Aortic smooth muscle cell (primary cell): Measurements from ENCODE around the gene LGALS3. TPM values are rescaled to one million over a fixed set of nuclear protein-coding genes. Genes with fewer than 3 reads are reported as not detected.

Source experiments
- total RNA-seq: library from RNA; depleted of rRNA; stranded (reverse); fragments of >200 nt; gene quantifications from 2 replicates; pipeline ENCODE4 v1.2.3, GENCODE V29; 2014

Gene LGALS3
- 166 and 170 TPM in 2 replicates for total RNA-seq

DNA sequence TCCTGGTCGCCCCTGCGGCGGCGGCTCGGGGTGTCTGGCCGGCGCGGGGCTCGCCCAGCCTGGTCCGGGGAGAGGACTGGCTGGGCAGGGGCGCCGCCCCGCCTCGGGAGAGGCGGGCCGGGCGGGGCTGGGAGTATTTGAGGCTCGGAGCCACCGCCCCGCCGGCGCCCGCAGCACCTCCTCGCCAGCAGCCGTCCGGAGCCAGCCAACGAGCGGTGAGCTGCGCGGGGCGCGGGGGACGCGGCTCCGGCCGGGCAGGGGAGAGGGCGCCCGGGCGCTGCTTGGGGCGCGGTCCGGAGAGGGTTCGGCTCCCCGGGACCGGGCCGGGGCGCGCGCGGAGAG is at the start of gene LGALS3:
Gene LGALS3 (plus strand): TSS at position 167 of the 342 bp plus-strand sequence. CDS start 8,122 bp downstream, outside the sequence.

GRCh38 chr14:55191203-55192053 is 62.4 kb downstream of the LGALS3 start, which contains the start of gene DLGAP5:
Gene DLGAP5, minus strand, starts transcription at chr14:55191585. Its CDS starts 2,406 bp downstream, at chr14:55189179.

Other genes starting within 250 kb of the LGALS3 start
- 0.44 and 0.53 TPM in 2 replicates for gene GCH1, start 226.4 kb upstream of the LGALS3 start, total RNA-seq
- 11.4 and 18.2 TPM in 2 replicates for gene WDHD1, start 102.2 kb upstream of the LGALS3 start, total RNA-seq
- 17.9 and 18.2 TPM in 2 replicates for gene SOCS4, start 102.0 kb upstream of the LGALS3 start, total RNA-seq
- gene MAPK1IP1L, start 77.6 kb upstream of the LGALS3 start, total RNA-seq, result 14.1 and 18.5 TPM in 2 replicates
- gene DLGAP5, start 62.3 kb downstream of the LGALS3 start, total RNA-seq, result 24.3 and 30.8 TPM in 2 replicates
- 27.7 and 32.1 TPM in 2 replicates for gene FBXO34, start 142.2 kb downstream of the LGALS3 start, total RNA-seq